DMS53 (cell line): ENCODE results near the gene FUBP1.
"Not testable (repeated sequence)": the region's sequence is repeated elsewhere in the genome, so short reads cannot be mapped to it uniquely, and the experiment has no call there.

Source experiments
- DNase-seq: peaks from one replicate; lab custom pipeline; 2025; lab: John Stamatoyannopoulos, UW

Gene FUBP1

GRCh38 chr1:77942400-77943140 is 36.3 kb downstream of the FUBP1 start:
- no peak for DNase-seq

DNA sequence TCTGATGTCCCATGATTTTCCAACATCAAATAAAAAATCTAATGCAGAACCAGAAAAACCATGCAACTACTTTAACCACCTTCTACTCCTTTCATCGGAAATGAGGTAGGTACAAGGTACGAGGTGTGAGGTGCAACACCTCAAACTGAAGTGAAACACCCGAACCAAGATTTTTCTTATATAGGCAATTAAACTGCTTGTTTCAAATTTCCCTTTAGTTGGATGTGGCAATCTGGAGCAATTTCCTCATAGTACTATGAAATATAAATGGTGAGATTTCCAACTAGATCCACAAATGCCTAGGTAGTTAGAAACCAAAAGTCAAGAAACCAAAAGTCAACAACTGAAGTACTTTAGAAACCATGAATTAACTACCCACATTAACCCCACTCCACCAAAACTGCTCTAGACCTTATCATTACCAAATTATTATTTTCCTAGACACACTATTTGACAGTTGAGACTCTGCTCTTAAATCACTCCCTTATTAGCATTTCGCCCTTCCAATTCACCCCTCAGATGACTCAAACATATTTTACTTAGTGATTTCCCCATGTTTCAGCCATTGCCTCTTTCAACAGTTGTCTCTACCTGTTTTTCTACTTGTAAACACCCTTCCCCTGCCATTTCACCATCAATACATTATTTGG is 37.8 kb downstream of the FUBP1 start:
- no peak for DNase-seq

DNA sequence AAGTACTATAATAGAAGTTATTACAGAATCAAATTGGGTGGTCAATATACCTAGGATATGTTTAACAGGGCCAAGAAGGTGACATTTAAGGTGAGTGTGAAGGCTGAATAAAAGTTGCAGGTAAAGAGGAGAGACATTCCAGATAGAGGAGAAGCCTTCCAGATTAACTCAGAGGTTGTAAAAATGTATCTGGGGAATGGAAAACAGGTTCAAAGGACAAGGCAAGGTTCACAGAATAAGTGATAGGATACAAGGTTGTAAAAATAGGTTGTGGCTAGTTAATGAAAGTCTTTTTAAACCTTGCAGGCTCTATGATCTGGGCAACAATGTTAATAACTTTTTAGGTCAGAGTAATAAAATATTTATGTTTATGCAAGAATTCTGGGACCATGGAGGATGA is 40.2 kb downstream of the FUBP1 start:
- DNase-seq, result no peak

- DNase-seq, result no peak
Observed at GRCh38 chr1:77929806-77930205, 49.1 kb downstream of the FUBP1 start.

DNA sequence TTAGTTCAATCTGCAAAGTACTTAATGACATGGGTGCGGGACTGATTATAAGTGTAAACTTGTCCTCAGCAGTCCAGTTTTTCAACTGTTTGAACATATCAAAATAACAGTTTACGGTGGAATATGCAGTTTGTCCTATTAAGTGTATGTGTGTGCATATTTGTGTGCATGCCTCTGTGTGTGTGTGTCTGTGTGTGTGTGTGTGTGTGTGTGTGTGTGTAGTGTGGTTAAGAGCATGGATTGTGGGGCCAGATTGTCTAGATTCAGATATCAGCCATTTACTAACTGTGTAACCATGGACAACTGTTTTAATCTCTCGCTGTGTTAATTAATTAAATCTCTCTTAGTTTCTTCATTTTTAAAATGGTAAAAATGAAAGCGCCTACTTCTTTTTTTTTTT is 51.5 kb downstream of the FUBP1 start:
- DNase-seq, result no peak

- DNase-seq, result no peak
Observed at GRCh38 chr1:77926561-77927357, 52.1 kb downstream of the FUBP1 start.

DNA sequence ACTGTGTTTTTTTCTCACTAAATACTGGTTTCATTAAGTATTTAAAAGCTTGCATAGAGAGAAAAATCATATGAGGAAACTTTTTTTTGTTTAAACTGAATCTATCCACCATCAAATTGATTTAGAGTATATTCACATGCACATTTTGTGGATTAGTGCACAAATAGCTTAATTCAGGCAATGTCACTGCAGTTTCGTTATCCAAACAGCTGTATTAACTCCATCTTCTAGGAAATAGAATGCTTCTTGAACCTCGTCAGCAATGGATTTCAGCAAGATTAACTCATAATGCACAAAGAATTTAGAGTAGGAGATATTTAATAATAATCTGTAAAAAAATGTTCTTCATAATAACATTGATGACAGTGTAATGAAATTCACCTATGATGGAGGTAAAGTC is 52.9 kb downstream of the FUBP1 start:
- no peak for DNase-seq

DNA sequence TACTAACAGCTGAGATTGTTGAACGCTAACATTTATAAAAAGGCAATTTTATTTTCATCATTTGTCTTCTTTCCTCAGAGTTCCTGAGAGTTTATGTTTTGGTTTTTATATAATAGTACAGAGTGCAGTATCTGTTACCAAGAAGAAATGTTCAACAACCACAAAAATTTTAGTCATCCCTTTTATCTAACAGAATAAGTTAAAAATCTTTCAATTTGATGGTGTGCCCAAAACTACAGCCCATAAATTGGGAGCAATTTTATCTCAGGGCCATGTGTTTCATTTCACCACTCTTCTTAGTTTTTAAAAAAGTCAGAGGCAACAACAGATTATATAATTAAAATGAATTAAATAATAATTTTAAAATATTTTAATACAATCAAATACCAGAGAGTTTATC is 53.4 kb downstream of the FUBP1 start:
- DNase-seq, result no peak

GRCh38 chr1:77918918-77919317 is 60.0 kb downstream of the FUBP1 start:
- DNase-seq, result not testable (repeated sequence)

GRCh38 chr1:77910116-77910515 is 68.8 kb downstream of the FUBP1 start:
- DNase-seq, result no peak

- no peak for DNase-seq
Observed at GRCh38 chr1:77906624-77907023, 72.2 kb downstream of the FUBP1 start.

DNA sequence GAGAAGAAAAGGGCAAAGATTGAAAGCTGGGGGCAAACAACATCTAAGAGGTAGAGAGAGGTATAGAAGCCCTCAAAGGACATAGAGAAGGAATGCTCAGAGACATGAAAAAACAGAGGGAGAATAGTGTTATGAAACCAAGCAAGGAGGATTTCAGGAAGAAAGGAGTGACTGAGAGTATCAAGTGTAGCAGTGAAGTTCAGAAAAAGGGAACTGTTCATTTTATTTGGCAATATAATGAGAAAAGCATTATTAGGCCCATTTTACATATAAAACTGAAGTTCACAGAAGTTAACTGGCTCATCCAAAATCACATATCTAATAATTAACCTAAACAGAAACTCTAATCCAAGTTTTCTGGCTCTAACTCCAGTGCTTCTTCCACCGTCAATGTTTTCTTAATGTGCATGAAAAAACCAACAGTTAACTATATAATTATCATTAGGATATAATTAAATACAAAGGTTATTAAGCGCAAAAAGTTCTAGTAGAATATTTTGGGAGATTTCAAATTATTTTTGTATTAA is 72.8 kb downstream of the FUBP1 start:
- DNase-seq, result no peak

DNA sequence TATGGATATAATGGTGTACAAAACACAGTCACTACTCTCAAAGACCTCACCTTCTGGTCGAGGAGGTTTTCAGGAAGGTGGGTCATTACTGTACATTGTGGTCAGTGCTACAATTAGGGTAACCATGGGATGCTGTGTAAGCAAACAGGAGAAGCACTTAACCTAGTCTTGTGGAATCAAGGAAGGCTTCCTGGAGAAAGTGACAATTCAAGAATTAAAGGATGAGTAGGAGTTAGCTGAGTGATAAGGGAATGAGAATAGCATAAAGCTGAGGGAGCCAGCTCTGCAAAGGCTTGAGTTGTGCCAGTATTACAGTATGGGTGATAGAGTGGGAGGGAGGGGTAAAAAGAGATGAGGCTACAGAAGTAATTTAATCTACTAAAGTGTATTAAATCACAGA is 73.3 kb downstream of the FUBP1 start:
- no peak for DNase-seq

GRCh38 chr1:77900687-77901293 is 78.1 kb downstream of the FUBP1 start:
- peak; percentile 77 for DNase-seq

DNA sequence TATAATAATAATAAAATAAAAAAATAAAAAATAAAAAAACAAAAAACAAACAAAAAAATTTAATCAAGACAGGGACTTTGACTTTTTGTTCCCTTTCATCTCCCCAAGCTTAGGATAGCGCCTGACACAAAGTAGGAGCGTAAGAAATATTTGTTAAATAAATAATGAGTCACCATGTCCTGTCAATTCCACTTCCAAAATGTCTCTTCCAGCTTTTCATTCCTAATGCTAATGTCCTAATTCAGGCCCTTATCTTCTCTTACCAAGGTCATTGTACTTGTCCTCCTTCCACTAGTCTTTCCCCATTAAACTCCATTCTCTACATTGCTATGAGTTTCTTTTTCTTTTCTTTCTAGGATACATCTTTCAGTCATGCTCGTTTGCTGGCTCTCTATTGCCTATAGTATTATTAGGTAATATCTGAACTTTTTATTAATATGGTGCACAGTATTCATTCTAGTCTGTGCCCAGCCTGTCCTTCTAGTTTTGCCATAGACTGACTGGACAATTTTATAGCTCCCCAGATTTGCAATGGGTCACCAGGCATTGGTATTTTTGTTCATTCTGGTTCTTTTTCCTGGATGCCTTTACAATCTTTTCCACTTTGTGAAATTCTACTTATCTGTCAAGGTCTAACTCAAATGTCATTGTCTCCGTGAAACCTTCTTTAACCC is 79.1 kb downstream of the FUBP1 start:
- DNase-seq, result peak; percentile 43
